ENCODE data around the gene FCER1G.

DNA sequence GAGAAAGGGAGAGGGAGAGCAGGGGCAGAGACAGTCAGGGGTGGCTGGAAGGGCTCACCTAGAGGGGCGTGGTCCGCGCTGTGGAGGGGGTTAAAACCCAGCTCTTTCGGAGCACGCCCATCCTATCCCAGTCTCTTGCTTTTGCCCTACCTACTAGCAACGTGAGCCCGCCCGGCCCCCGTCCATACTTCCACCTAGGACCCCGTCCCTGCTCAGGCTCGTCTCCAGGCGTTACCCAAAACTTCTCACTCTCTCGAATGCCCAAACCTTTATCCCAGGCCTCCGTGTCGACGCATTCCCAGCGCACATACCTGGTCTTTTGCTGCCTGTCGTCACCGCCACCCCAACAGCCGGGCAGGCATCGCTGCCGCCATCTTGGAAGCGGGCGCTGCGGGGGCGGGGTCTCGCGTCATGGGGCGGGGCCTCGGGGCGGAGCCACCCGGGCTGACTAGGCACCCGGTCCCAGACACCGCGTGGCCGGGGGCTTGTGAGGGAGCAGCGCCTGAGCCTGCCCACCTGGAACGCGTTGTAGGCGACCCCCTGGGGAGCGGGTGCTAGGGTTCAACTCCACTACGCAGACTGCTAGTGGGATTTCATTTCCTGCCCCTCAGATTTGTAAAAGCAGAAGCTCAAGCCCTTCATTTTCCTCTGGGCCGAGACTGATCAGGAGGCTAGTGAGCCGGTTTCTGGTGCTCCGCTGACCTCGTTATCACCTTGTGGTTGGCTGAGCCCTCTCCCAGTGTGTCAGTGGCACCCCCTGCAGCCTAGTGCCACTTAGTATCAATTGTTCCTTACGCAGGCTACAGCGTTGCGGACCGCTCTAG lies 37.8 kb upstream of the FCER1G start, which contains the start of gene B4GALT3:
- TF ChIP-seq, protein P1, sequence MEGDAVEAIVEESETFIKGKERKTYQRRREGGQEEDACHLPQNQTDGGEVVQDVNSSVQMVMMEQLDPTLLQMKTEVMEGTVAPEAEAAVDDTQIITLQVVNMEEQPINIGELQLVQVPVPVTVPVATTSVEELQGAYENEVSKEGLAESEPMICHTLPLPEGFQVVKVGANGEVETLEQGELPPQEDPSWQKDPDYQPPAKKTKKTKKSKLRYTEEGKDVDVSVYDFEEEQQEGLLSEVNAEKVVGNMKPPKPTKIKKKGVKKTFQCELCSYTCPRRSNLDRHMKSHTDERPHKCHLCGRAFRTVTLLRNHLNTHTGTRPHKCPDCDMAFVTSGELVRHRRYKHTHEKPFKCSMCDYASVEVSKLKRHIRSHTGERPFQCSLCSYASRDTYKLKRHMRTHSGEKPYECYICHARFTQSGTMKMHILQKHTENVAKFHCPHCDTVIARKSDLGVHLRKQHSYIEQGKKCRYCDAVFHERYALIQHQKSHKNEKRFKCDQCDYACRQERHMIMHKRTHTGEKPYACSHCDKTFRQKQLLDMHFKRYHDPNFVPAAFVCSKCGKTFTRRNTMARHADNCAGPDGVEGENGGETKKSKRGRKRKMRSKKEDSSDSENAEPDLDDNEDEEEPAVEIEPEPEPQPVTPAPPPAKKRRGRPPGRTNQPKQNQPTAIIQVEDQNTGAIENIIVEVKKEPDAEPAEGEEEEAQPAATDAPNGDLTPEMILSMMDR (IDR thresholded peaks at IDR 0.05), result peak; percentile 21
- no peak for TF ChIP-seq EZH2 (IDR thresholded peaks at IDR 0.05)
